ENCODE results near the gene HNRNPH3.

The HNRNPH3 gene

GRCh38 chr10:68332259-68333057 lies 594 bp downstream of the HNRNPH3 start, which contains the start of gene PBLD:
TSS of gene PBLD (minus strand) at chr10:68332928. CDS start at chr10:68306844, 26,084 bp downstream.
- DNase-seq (ENCODE audit: low read depth) = peak; percentile 18

- no peak for DNase-seq (ENCODE audit: low read depth)
Measured at GRCh38 chr10:68333058-68333395, 1.2 kb downstream of the HNRNPH3 start.

GRCh38 chr10:68333440-68334431 lies 1.9 kb downstream of the HNRNPH3 start:
- no peak for DNase-seq (ENCODE audit: low read depth)

- DNase-seq (ENCODE audit: low read depth) = no peak
Measured at GRCh38 chr10:68334672-68335467, 3.0 kb downstream of the HNRNPH3 start.

GRCh38 chr10:68336754-68337351 lies 5.0 kb downstream of the HNRNPH3 start:
- DNase-seq (ENCODE audit: low read depth) = no peak

GRCh38 chr10:68340358-68341080 lies 8.7 kb downstream of the HNRNPH3 start:
- no peak for DNase-seq (ENCODE audit: low read depth)

- DNase-seq (ENCODE audit: low read depth) = no peak
Measured at GRCh38 chr10:68342909-68343516, 11.1 kb downstream of the HNRNPH3 start.

- DNase-seq (ENCODE audit: low read depth) = no peak
Measured at GRCh38 chr10:68345621-68346020, 13.8 kb downstream of the HNRNPH3 start.

- DNase-seq (ENCODE audit: low read depth) = no peak
Measured at GRCh38 chr10:68346774-68347173, 14.9 kb downstream of the HNRNPH3 start.

GRCh38 chr10:68348265-68348741 lies 16.4 kb downstream of the HNRNPH3 start:
- DNase-seq (ENCODE audit: low read depth) = no peak

- DNase-seq (ENCODE audit: low read depth) = no peak
Measured at GRCh38 chr10:68353537-68353936, 21.7 kb downstream of the HNRNPH3 start.

GRCh38 chr10:68359189-68359588 lies 27.3 kb downstream of the HNRNPH3 start:
- DNase-seq (ENCODE audit: low read depth) = no peak

GRCh38 chr10:68362590-68362989 lies 30.7 kb downstream of the HNRNPH3 start:
- DNase-seq (ENCODE audit: low read depth) = no peak

GRCh38 chr10:68364101-68364886 lies 32.4 kb downstream of the HNRNPH3 start:
- no peak for DNase-seq (ENCODE audit: low read depth)

GRCh38 chr10:68365611-68366010 lies 33.7 kb downstream of the HNRNPH3 start:
- DNase-seq (ENCODE audit: low read depth) = no peak

GRCh38 chr10:68366600-68366999 lies 34.7 kb downstream of the HNRNPH3 start:
- no peak for DNase-seq (ENCODE audit: low read depth)

- no peak for DNase-seq (ENCODE audit: low read depth)
Measured at GRCh38 chr10:68367121-68367520, 35.3 kb downstream of the HNRNPH3 start.

- DNase-seq (ENCODE audit: low read depth) = no peak
Measured at GRCh38 chr10:68371604-68372003, 39.7 kb downstream of the HNRNPH3 start.

- DNase-seq (ENCODE audit: low read depth) = no peak
Measured at GRCh38 chr10:68385740-68386139, 53.9 kb downstream of the HNRNPH3 start.
